GM19099 (cell line): ENCODE results near the gene EGFL7.

Experiments
- POLR2A ChIP-seq: IDR thresholded peaks from 3 replicates; pipeline ENCODE4 v1.6.1; 2011; ENCODE audit warnings: low read depth; ENCODE audit not compliant: insufficient read length; ENCODE audit errors: extremely low read depth

The EGFL7 gene

DNA sequence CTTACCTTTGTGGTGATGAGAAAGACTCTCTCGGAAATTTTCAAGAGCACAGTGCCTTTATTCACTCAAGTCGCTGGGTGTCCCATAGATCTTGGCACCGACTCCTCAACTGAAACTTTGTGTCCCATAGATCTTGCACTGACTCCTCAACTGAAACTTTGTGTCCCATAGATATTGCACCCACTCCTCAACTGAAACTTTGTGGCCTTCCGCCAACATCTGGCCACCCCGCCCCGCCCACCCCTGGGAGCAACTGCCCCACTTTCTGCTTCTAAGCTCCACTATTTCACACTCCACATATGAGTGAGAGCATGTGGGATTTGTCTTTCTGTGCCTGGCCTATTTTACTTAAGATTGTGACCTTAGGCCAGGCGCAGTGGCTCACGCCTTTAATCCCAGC is 12.7 kb upstream of the EGFL7 start:
- TF ChIP-seq POLR2A = no peak

DNA sequence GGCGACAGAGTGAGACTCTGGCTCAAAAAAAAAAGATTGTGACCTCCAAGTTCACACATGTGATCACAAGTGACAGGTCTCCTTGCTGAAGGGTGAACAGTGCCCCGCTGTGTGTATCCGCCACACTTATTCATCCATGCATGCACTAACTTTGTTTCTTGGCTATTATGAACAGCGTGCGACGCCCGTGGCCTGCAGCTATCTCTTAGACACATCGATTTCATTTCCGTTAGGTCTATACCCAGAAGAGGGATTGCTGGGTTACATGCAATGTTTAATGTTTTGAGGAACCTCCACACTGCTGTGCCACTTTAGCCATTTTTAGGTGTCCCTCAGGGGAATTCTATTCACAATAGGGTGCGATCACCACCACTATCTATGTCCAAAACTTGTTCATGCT is 12.1 kb upstream of the EGFL7 start:
- no peak for TF ChIP-seq POLR2A

DNA sequence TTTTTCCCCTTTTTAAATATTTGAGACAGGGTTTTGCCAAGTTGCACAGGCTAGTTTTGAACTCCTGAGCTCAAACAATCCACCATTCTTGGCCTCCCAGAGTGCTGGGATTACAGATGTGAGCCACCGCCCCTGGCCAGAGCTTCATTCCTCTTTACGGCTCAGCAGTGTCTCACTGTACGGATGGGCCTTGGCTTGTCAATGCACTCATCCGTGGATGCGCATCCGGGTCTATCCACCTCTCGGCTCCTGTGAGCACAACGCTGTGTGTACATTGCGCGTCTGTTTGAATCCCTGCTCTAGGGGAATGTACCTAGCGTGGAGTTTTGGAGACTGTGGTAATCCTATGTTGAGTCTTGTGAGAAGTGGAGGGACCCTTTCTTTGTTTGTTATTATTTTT is 10.9 kb upstream of the EGFL7 start:
- TF ChIP-seq POLR2A = no peak

DNA sequence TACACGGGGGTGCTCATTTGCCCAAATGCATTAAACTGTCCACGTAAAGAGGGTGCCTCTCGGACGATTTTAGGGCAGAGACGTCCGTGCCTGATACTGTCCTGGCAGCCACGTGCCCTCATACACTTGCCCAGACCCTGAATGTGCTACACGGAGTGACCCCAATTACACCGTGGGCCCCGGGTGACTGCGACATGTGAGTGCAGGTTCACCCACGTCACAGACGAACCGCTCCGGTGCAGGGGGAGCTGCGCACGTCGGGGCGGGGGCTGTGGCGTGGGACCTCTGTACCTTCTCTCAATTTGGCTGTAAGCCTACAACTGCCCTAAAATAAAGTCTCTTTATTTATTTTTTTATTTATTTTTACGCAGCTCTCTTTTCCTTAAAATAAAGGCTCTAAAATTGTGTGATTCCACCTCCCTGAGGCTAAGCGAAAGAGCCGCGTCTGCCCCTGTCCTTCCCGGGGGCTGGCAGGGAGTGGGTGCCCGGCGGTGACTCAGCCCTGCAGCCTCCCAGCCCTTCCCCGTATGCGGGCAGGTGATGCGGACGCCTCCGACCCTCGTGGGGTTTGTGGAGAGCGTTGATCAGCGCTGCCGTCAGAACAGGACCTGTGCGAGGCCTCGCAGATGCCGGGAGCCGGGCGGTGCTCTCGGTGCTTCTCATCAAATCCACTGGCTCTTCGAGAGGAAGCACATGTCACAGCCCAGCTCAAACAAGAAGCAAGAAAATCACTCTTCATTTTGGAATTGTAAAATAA is 9.2 kb upstream of the EGFL7 start:
- no peak for TF ChIP-seq POLR2A

DNA sequence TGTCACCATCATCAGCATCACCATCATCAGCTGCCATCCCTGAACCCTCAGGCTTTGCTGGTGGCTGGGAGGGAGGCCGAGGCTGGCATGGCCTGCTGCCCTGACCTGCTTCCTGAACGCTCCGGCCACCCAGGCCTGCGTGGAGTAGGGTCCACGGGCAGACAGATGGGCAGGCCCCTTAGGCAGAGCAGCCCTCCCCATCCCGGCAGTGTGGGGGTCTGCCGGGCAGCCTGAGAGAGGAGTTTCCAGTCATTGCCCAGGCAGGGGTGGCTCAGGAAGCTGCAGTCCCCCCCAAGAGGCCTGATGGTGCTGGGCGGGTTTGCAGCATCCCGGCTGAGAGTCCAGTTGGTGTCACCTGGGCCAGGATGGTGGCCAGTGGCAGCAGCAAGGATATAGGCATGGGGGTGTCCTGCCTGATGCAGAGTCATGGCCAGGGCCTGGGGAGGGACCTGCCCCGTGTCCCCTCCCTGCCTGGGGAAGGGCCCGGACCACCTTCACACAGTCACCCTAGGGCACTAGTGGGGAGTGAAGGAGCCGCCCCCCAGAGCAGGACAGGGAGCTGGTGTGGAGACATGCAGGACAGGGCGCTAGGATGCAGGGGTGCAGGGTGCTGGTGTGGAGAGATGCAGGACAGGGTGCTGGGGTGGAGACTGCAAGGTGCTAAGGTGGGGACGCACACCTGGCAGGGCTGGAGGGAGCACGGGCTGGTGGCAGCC is 7.7 kb upstream of the EGFL7 start:
- TF ChIP-seq POLR2A = no peak

DNA sequence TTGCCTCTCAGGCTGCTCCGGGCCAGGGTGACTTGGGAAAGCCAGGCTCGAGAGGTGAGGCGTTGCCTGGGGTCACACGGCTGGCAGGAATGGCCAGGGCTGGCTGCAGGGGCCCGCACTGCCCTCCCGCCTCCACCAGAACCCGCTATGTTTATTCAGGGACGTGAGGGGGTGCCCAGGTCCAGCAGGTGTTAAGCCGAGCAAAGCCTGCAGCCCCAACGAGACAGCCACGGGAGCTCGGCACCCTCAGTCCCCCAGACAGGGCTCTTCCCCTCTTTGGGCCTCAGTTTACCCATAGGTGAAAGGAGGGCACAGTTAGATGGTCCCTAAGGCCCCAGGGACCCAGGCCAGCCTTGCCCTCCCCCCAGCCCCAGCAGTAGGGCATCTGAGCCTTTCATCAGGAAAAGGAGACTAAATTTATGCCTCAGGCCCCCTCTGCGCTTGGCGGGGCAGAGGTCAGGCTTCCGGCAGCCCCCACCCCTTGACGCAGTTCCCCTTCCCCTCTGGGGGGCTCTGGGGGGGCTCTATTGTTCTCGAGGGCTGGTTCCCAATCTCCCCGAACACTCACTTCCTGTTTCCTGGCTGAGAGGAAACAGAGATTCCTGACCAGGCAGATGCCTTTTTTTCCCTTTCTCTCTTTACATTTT is 7.1 kb upstream of the EGFL7 start:
- TF ChIP-seq POLR2A = no peak

DNA sequence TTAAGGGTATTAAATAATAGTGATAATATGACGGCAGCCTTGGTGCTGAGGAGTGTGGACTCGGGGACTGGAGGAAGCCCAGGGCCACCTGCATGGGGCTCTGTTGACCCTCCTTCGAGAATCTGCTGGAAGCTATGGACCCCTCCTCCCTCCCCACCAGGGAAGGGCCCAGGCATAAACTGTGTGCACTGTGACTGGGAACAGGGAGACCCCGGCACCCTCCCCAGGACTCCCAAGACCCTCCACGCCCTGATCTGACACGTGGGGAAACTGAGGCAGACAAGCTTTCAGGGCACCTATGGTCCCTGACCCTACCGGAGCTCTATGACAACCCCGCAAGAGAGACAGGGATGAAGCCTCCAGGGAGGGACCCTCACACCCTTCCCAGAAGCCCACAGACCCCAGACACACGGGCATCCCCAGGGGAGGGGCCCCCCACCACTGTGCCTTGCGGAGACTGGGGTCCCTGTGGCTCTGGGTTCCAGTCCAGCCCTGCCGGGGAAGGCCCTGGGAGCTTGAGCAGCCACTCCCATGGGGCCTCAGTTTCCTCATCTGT is 6.5 kb upstream of the EGFL7 start:
- no peak for TF ChIP-seq POLR2A

DNA sequence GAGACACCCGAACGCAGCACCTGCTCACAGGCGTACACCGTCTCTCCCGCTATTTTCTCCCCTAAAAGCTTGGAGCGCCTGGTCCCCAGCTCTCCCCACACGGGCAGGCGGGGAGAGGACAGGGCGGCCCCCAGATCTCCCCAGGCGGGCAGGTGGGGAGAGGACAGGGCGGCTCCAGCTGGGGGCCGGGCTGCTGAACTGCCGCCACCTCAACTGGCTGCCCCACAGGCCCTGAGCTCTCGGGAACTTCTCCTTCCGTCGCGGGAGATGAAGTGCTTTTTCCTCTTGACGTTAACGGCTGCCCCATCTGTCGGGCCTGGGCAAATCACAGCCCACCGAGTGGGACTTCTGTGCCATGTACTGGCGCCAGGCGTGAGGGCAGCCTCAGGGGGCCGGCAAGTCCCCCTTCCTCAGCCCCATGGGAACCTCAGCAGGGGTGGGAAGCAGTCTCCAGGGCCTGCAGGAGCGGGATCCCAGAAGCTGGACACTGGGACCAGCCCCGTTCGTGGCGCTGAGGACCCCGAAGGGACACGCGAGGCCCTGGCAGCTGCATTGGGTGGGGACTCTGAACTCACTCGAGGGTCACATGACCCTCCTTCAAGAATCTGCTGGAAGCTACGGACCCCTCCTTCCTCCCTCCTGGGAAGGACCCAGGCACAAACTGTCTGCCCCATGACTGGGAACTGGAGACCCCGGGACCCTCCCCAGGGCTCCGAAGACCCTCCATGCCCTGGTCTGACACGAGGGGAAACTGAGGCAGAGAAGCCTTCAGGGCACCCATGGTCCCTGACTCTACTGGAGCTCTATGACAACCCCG is 5.7 kb upstream of the EGFL7 start:
- TF ChIP-seq POLR2A = no peak

DNA sequence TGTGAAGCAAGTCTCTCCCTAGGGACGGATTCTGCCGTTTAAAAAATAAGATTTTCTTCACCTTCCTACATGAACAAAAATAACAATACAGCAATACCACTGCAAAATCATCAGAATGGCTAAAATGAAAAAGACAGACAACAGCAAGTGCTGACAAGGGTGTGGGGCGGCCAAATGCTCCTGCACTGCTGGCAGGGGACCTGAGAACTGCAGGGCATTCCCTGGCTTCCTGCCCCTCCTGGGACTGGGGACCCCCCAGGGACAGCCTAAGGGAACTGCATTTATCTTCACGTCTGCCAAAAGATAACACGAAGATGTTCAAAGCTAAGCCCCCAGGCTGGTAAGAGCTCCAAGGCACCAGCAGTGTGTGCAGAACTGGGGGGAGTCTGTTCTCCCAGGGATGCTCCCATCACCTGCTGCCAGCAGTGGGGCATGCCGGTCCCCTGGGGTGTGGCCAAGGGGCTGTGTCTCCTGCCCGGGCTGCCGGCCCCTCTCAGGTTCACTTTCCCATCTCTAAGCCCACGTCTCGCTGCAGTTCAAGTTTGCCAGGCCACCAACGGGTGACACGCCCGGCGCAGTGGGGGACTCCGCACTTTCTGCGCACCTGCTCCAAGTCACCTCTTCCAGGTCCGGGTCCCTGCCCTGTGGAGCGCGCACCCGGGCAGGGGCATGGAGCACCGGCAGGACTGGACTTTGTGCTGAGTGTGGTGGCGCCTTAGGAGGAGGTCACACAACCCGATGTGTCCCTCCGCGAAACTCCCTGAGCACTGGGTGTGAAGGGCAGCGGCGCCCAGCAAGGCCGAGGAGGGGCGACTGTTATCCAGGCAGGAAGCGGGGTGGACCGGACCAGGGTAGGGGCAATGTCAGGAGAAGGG is 4.5 kb upstream of the EGFL7 start:
- no peak for TF ChIP-seq POLR2A

DNA sequence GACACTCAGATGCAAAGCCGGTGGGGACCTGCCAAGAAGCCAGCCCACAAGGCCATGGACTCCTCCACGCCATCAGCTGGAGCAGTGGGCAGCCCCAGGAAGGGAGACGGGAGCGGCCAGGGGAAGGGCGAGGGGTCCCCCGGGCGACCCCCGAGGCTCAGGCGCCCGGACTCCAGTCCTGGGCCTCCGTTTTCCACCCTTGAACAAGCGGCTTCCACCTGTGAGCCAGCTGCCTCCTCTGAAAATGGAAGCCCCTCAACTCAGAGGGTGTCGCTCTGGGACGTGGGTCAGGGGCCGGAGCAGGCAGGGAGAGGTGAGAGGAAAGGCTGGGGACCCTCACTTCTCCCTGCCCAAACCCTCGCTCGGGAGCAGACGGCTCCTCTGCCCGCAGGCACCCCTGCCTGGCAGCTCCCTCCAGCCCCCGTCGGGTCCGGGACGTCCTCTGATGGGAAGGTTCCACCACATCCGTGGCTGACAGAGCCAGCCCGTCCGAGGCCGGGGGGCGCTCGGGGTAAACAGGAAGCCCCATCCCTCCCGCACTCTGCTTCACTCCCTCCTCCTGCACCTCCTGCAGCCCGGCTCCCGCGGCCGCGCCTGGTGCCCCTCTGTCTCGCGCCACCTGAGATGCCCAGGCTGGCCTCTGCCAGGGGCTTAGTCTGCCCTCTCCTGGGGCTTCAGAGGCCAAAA is 3.7 kb upstream of the EGFL7 start:
- TF ChIP-seq POLR2A = no peak

DNA sequence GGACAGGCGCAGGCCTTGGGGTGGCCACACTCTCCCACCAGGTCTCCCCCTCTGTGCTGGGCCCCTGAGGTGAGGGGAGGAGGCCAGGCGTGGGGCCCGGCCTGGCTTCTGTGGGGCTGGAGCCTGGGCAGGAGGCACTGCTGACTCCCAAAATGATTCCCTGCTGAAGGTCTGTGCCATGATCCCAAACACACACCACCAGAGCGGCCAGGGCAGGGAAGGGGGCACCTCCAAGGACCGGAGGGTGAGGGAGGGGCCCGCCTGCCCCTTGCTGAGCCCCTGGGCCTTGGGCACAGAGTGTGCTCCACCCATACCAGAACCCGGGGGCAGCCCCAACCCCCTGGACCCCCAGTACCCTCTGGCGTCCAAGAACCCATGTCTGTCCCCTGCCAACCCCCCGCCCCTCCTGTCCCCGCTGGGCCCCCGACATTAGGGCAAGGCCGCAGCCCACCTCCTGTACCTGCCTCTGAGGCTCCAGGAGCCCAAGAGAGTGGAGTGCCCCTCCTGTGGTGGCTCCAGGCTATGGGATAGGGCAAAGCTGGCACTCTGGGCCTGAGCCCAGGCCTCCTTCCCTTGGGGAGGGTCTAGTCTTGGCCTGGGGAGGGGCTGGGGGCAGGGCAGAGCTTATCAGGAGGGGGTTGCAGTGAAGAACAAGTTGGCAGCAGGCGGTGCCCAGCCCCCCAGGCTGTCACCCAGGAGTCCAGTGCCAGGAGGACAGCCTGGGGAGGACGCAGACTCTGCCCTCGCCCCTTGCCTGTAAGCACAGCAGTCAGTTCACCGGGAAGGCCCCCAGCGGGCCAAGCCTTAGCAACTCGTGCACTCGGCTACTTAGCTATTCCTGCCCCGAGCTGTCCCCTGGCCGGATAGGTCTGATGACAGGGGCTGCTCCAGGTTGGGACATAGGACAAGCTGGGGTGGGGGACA is 2.6 kb upstream of the EGFL7 start:
- TF ChIP-seq POLR2A = no peak

DNA sequence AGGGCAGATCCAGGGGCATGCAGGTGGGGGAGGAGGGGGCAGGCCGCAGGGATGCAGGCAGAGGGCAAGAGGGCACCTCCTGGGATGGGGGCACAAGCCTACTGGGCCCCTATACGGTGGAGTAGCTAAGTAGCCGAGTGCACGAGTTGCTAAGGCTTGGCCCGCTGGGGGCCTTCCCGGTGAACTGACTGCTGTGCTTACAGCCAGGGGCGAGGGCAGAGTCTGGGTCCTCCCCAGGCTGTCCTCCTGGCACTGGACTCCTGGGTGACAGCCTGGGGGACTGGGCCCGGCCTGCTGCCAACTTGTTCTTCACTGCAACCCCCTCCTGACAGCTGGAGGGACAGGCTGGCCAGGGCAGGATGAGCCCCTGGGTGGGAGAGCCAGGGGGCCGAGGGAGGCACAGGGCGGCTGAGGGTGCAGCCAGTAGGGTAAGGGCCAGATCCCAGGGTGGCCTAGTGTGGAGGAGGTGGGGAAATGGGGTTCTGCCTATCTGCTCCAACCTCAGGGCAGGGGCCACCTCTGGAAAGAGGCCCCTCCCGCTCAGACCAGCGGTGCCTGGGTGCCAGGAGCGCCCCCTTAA is 1.7 kb upstream of the EGFL7 start:
- no peak for TF ChIP-seq POLR2A
